Astrocyte (in vitro differentiated cells and primary cell): Measurements from ENCODE around the gene DNMT1.

Source experiments
- EZH2 ChIP-seq: IDR thresholded peaks from 2 replicates; pipeline ENCODE4 v1.6.1; 2012; ENCODE audit warnings: mild to moderate bottlenecking, low read length, inconsistent platforms; ENCODE audit not compliant: insufficient read depth
- TF ChIP-seq, protein P1 (sequence below): IDR thresholded peaks from 2 replicates; pipeline ENCODE4 v1.5.1; 2011; ENCODE audit warnings: low read depth, mild to moderate bottlenecking, inconsistent platforms, low read length, moderate library complexity; ENCODE audit not compliant: insufficient read depth

GRCh38 chr19:10228393-10228792 is 33.6 kb upstream of the DNMT1 start:
- TF ChIP-seq, protein P1, sequence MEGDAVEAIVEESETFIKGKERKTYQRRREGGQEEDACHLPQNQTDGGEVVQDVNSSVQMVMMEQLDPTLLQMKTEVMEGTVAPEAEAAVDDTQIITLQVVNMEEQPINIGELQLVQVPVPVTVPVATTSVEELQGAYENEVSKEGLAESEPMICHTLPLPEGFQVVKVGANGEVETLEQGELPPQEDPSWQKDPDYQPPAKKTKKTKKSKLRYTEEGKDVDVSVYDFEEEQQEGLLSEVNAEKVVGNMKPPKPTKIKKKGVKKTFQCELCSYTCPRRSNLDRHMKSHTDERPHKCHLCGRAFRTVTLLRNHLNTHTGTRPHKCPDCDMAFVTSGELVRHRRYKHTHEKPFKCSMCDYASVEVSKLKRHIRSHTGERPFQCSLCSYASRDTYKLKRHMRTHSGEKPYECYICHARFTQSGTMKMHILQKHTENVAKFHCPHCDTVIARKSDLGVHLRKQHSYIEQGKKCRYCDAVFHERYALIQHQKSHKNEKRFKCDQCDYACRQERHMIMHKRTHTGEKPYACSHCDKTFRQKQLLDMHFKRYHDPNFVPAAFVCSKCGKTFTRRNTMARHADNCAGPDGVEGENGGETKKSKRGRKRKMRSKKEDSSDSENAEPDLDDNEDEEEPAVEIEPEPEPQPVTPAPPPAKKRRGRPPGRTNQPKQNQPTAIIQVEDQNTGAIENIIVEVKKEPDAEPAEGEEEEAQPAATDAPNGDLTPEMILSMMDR = no peak
- no peak for TF ChIP-seq EZH2
